AG09309 (cell line): ENCODE data around the gene FDXR.
"Not testable (repeated sequence)": the region's sequence is repeated elsewhere in the genome, so short reads cannot be mapped to it uniquely, and the experiment has no call there.

Source experiments
- DNase-seq: peaks from one replicate; pipeline ENCODE4 v3.0.0-alpha.2; 2010; ENCODE audit warnings: low read depth
- H3K4me3 ChIP-seq: 2 replicates; pipeline ENCODE4 v1.5.1; 2011; ENCODE audit warnings: mild to moderate bottlenecking, low read depth, low read length, moderate library complexity; ENCODE audit not compliant: control insufficient read depth
- CTCF ChIP-seq: IDR thresholded peaks from 2 replicates; pipeline ENCODE4 v1.5.1; 2011; ENCODE audit warnings: mild to moderate bottlenecking, low read depth, low read length, inconsistent platforms; ENCODE audit not compliant: insufficient read depth, control insufficient read depth; ENCODE audit errors: missing control alignments

The FDXR gene

GRCh38 chr17:74870512-74870911 is 2.3 kb downstream of the FDXR start:
- no peak overlapping the region for H3K4me3 ChIP-seq
- DNase-seq: no peak
- no peak for TF ChIP-seq CTCF

- not testable (repeated sequence) for H3K4me3 ChIP-seq, DNase-seq
Observed at GRCh38 chr17:74870028-74870427, 2.8 kb downstream of the FDXR start.

GRCh38 chr17:74868908-74869255 is 3.9 kb downstream of the FDXR start:
- no peak overlapping the region for H3K4me3 ChIP-seq
- no peak for TF ChIP-seq CTCF
- no peak for DNase-seq

GRCh38 chr17:74868251-74868907 is 4.4 kb downstream of the FDXR start:
- TF ChIP-seq CTCF: no peak
- H3K4me3 ChIP-seq: no peak overlapping the region
- no peak for DNase-seq

GRCh38 chr17:74866198-74866835 is 6.5 kb downstream of the FDXR start:
- DNase-seq: no peak
- H3K4me3 ChIP-seq: no peak overlapping the region
- no peak for TF ChIP-seq CTCF

- no peak for TF ChIP-seq CTCF
- no peak for DNase-seq
Observed at GRCh38 chr17:74865504-74866197, 7.1 kb downstream of the FDXR start.

GRCh38 chr17:74864866-74865395 is 7.9 kb downstream of the FDXR start:
- no peak for DNase-seq
- peak; percentile 97 for TF ChIP-seq CTCF
- H3K4me3 ChIP-seq: no peak overlapping the region

More at GRCh38 chr17:74865504-74866197, 7.1 kb downstream of the FDXR start:
- no peak overlapping the region for H3K4me3 ChIP-seq
